Heart left ventricle (tissue), 16 donors: ENCODE data around the gene DCHS1. TPM values are rescaled to one million over a fixed set of nuclear protein-coding genes. Genes with fewer than 3 reads are reported as not detected.

ENCODE experiments used
- ATAC-seq, 4 donors: fragments of 200-7000 bp; cut with Tn5 transposase; one replicate each; pipeline ENCODE4 v1.9.1; 2020 to 2022; ENCODE audit warnings: moderate library complexity in 4 of 4, mild to moderate bottlenecking in 3 of 4, moderate number of reproducible peaks in 1 of 4
- DNase-seq, 5 donors: peaks; one replicate each; pipeline ENCODE4 v3.0.0-alpha.2; 2020
- H3K27ac ChIP-seq, 12 donors: fragments of 200-600 bp; sonication (generic) in 4 of 12; one replicate each; pipeline versions ENCODE4 v1.5.0 to v1.8.0; 2016 to 2022; ENCODE audit warnings: mild to moderate bottlenecking in 2 of 12
- H3K27me3 ChIP-seq, 9 donors: fragments of 200-600 bp; sonication (generic) in 2 of 9; one replicate each; pipeline versions ENCODE4 v1.5.1 to v1.8.0; 2016 to 2022; ENCODE audit warnings: mild to moderate bottlenecking in 3 of 9
- H3K36me3 ChIP-seq, 9 donors: fragments of 200-600 bp; sonication (generic) in 2 of 9; one replicate each; pipeline versions ENCODE4 v1.5.0 to v1.8.0; 2018 to 2022; ENCODE audit warnings: mild to moderate bottlenecking in 2 of 9
- H3K4me1 ChIP-seq, 12 donors: fragments of 200-600 bp; sonication (generic) in 4 of 12; one replicate each; pipeline versions ENCODE4 v1.5.0 to v1.8.0; 2016 to 2022; ENCODE audit warnings: mild to moderate bottlenecking in 3 of 12
- H3K4me3 ChIP-seq, 12 donors: fragments of 200-600 bp; sonication (generic) in 4 of 12; one replicate each; pipeline versions ENCODE4 v1.5.0 to v1.8.0; 2017 to 2022; ENCODE audit warnings: mild to moderate bottlenecking in 9 of 12, moderate library complexity in 4 of 12
- H3K9me3 ChIP-seq, 12 donors: fragments of 200-600 bp; sonication (generic) in 4 of 12; one replicate each; pipeline versions ENCODE4 v1.5.0 to v1.8.0; 2016 to 2022; ENCODE audit warnings: mild to moderate bottlenecking in 1 of 12
- CTCF ChIP-seq, 12 donors: fragments of 200-600 bp; sonication (generic) in 4 of 12; IDR thresholded peaks; one replicate each; pipeline versions ENCODE4 v1.5.0 to v1.8.0; 2018 to 2022; ENCODE audit warnings: antibody characterized with exemption in 12 of 12, mild to moderate bottlenecking in 5 of 12
- POLR2A ChIP-seq, 2 donors: fragments of 450-650 bp; IDR thresholded peaks; one replicate each; pipeline ENCODE4 v1.6.1; 2017; ENCODE audit warnings: antibody characterized with exemption in 2 of 2, mild to moderate bottlenecking in 2 of 2, moderate library complexity in 2 of 2
- WGBS, 4 donors: extraction: QIAGEN DNeasy Blood & Tissue Kit in 2 of 4; methylation state at CpG; one replicate each; pipeline versions ENCODE4 v1.1.5 to v1.1.7; 2013 to 2018; 5-methylcytosine and 5-hydroxymethylcytosine counted together
- intact Hi-C, 10 donors: fragments of 100-400 bp; cut with DNase I; formaldehyde crosslinking; loops; one replicate each; pipeline versions ENCODE4 v1.11.1 to v1.14.2; 2022
- polyA plus RNA-seq, 2 donors: library from polyadenylated mRNA; stranded (reverse); fragments of 200-250 nt; gene quantifications; one replicate each; pipeline ENCODE4 v1.2.3, GENCODE V29; 2013
- total RNA-seq, 9 donors: library from RNA; depleted of rRNA in 2 of 9; stranded (reverse); fragments of >200 nt in 2 of 9; fragmentation: NEBNext Ultra II Directional in 3 of 9; extraction: Animal tissue kit (Norgen Biotek cat#: 25700) in 3 of 9; gene quantifications; one replicate each; pipeline versions ENCODE4 v1.1.0 to v1.2.4, GENCODE V29; 2016 to 2023
- donor health status: ischemic (EF 13 %, LVEDD 7.1; RV severe dilation, severe dysfunction).
- donor health status: healthy with polysubstance abuse.
- donor health status: DM: no; HTN: yes; CAD: no.
- donor health status: DM: no; HTN: no; CAD: no.
- donor health status: ischemic (EF 25% LVEDD 6.9; RV normal size, moderate dysfunction).
- donor health status: ischemic (EF 25% LVEDD 5.7; RV mildly dilated, moderate dysfunction).
- donor health status: healthy.
- donor health status: DM: yes; HTN: yes; CAD: no.
- donor health status: ischemic (EF 35%, LVEDD 5.7; RV mildly dilated, moderate dysfunction).
- donor health status: nonischemic (EF 11% LVEDD 7.7; RV severe dilation, severe dysfunction).
- donor health status: DM: yes; HTN: yes; CAD: no.
- donor health status: PGD.
- donor health status: ischemic (EF 29% LVEDD 5.4; RV normal size, mild dysfunction).
- donor health status: nonischemic (EF 23%, LVEDD 6.1; RV moderate dilation, normal function).

The DCHS1 gene
- total and polyA plus RNA-seq, 11 donors, result 3.6 to 19.6 (median 10.5) TPM

GRCh38 chr11:6623391-6624363, 31.9 kb downstream of the DCHS1 start:
- intact Hi-C loops, result no loop called here
- WGBS, 4 donors, result 83 to 90% (median 87%) methylated on average over 27 to 31 of the region's 31 CpGs
- TF ChIP-seq CTCF (IDR thresholded peaks at IDR 0.05), result no peak
- no peak for TF ChIP-seq POLR2A (IDR thresholded peaks at IDR 0.05)
- Histone ChIP-seq H3K9me3 (no peaks in the 10 kb centered on the region), H3K36me3 (peaks cover 0 to 51% (median 38%) of the 10 kb centered on the region in 9 donors), H3K27ac (no peak overlapping the region), H3K4me3 (no peak overlapping the region), H3K4me1 (peaks cover 0 to 31% (median 8%) of the 10 kb centered on the region in 12 donors), H3K27me3 (no peaks in the 10 kb centered on the region)
- no peak for DNase-seq
- no peak for ATAC-seq

GRCh38 chr11:6622261-6623171, 33.1 kb downstream of the DCHS1 start:
- DNase-seq (no peak), ATAC-seq (no peak)
- peaks cover 0 to 37% (median 18%) of the 10 kb centered on the region in 12 donors for H3K4me1 ChIP-seq
- peaks cover 0 to 39% (median 30%) of the 10 kb centered on the region in 9 donors for H3K36me3 ChIP-seq
- no peak overlapping the region for H3K27ac ChIP-seq
- H3K4me3 ChIP-seq, result no peak overlapping the region
- intact Hi-C loops, result no loop called here
- WGBS, 4 donors, result 88 to 98% (median 90%) methylated on average over 8 to 24 of the region's 24 CpGs
- H3K9me3 ChIP-seq, result no peaks in the 10 kb centered on the region
- no peaks in the 10 kb centered on the region for H3K27me3 ChIP-seq
- TF ChIP-seq CTCF (IDR thresholded peaks at IDR 0.05) (no peak), POLR2A (IDR thresholded peaks at IDR 0.05) (no peak)

DNA sequence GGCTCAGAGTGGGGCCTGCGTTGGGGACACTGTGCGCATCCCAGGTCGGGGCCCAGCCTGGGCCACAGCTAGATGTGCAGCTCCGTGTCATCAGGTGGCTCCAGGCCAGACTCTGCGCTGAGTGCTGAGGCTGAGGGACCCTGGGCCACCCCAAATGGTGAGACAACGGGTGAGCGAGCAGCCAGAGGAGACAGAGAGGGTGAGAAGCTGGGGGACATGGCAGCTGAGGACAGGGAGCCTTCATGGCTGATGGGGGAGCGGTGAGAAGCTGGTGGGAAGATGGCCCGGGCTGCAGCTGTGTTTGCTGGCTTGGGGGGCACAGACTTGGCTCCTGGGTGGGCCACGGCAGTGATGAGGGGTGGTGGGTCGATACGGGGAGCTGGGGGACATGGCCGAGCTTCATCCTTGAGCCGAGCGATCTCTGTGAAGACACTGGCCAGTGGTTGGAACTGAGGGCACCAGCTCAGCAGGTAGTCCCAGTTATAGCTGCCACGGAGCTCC, 33.8 kb downstream of the DCHS1 start:
- DNase-seq (no peak), ATAC-seq (no peak)
- TF ChIP-seq POLR2A (IDR thresholded peaks at IDR 0.05) (no peak), CTCF (IDR thresholded peaks at IDR 0.05) (no peak)
- H3K27me3 ChIP-seq, result no peaks in the 10 kb centered on the region
- 91 to 96% (median 92%) methylated on average over 12 to 16 of the region's 16 CpGs for WGBS, 4 donors
- peaks cover 0 to 39% (median 20%) of the 10 kb centered on the region in 12 donors for H3K4me1 ChIP-seq
- intact Hi-C loops, result no loop called here
- no peak overlapping the region for H3K27ac ChIP-seq
- no peaks in the 10 kb centered on the region for H3K9me3 ChIP-seq
- H3K4me3 ChIP-seq, result no peak overlapping the region
- H3K36me3 ChIP-seq, result peaks cover 0 to 33% (median 26%) of the 10 kb centered on the region in 9 donors
